ENCODE data around the gene URI1. TPM values are rescaled to one million over a fixed set of nuclear protein-coding genes. Genes with fewer than 3 reads are reported as not detected.

URI1 gene
- polyA plus RNA-seq, 1 of the 3 experiments (the other 2 are of a cell fraction), result 32.4 TPM

DNA sequence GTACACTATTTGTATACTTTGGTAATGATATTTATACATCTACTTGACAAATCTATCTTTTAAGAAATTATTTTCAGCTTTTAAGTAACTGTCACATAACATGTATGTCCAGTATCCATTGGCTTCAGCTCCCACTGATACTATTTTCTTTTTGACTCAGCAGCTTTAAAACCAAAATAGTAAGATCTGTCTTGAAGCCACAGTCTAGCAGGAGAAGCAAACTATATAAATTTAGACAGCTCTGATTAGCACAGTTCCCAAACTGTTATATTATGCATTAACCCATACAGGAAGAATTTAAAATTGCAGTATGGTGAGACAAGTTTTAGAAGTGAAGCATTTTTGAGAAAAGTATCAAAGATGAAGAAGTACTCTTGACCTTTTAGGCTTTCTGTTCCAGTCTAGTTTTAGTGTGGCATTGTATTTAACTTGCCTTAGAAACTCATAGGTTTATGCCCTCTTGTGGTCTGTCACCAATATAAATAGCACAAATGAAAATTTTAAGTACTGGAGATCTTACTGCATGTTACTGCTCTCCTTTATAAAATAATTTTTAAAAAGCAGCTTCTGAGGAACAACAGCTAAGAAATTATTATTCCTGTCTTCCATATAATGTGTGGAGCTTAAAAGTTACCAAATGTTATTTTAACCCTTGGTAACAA lies 24.7 kb downstream of the URI1 start:
- H3K4me3 ChIP-seq (ENCODE audit: low read depth in 2 of 2, low read length in 1 of 2), result no peak overlapping the region
- H3K4me2 ChIP-seq, result peak overlapping the region; percentile 42; the same call in 1 of the 2 replicates
- no peak overlapping the region for H2AFZ ChIP-seq (ENCODE audit: low read depth)
- ChIA-PET CTCF (interaction anchor here (0.7 to 3.1 kb wide), 21 partner anchors 9 to 272 kb away, joined by 3 to 17 read pairs (median 3); partner anchors contain the start of gene URI1), POLR2A (interaction anchor here (1.0 kb wide), 1 partner anchor 25 kb away, joined by 4 read pairs; the partner anchor contains the start of gene URI1)
- peaks cover 81% of the 10 kb centered on the region for H4K20me1 ChIP-seq (ENCODE audit: insufficient read depth)
- H3K9me2 ChIP-seq, result no peaks in the 10 kb centered on the region
- peaks cover 16% of the 10 kb centered on the region for H3F3A ChIP-seq (replicated peaks; ENCODE audit: insufficient read depth)
- no peak overlapping the region for H3K9ac ChIP-seq
- TF ChIP-seq CTCF (IDR thresholded peaks at IDR 0.05) (peak; percentile 59), RAD21 (IDR thresholded peaks at IDR 0.05; ENCODE audit: low read length) (peak; percentile 35; the same call in 1 of the 2 replicates), TAF1 (IDR thresholded peaks at IDR 0.05; ENCODE audit: borderline replicate concordance, low read depth, low read length) (no peak), SMC3 (IDR thresholded peaks at IDR 0.05; ENCODE audit: low read depth, low read length) (peak; percentile 2; the same call in 1 of the 2 replicates)
- H3K27ac ChIP-seq (ENCODE audit: low read depth in 2 of 2, low read length in 1 of 2), result peak overlapping the region; percentile 30 to 69
- H3K79me2 ChIP-seq (ENCODE audit: insufficient read depth), result peaks cover 100% of the 10 kb centered on the region
- no peaks in the 10 kb centered on the region for H3K9me3 ChIP-seq
- no peaks in the 10 kb centered on the region for H3K36me3 ChIP-seq (replicated peaks in 1 of 2; ENCODE audit: control insufficient read depth in 1 of 2, insufficient read depth in 2 of 2, low read length in 1 of 2)
- no peaks in the 10 kb centered on the region for H3K27me3 ChIP-seq (ENCODE audit: insufficient read depth)
- H3K4me1 ChIP-seq (ENCODE audit: control insufficient read depth in 1 of 2, insufficient read depth in 2 of 2, low read depth in 1 of 2, low read length in 1 of 2), result peaks cover 15 to 63% of the 10 kb centered on the region in 2 experiments; a peak in 3 of 4 replicates
- no peak for DNase-seq

DNA sequence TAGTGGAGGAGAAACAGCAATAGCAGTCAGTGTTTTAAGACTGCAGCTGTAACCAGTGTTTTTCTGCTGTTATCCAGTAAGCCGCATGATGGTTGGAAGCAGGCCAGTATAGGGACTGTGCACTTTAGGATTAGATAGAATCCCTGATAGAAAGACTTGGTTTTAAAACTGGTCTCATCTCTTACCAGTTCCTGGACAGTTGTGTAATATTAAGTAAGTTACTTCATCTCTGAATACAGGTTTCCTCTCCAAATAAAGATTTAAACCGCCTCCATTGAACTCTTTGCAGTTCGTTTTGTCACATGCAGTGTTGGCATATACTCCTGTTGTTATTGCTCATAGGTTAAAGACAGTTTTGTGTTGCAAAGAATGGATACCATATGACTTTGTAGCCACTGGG lies 25.6 kb downstream of the URI1 start:
- Histone ChIP-seq H4K20me1 (ENCODE audit: insufficient read depth) (peaks cover 86% of the 10 kb centered on the region), H3K27me3 (ENCODE audit: insufficient read depth) (no peaks in the 10 kb centered on the region), H3K4me3 (ENCODE audit: low read depth in 2 of 2, low read length in 1 of 2) (no peak overlapping the region), H3F3A (replicated peaks; ENCODE audit: insufficient read depth) (peaks cover 16% of the 10 kb centered on the region), H3K9me2 (no peaks in the 10 kb centered on the region), H3K79me2 (ENCODE audit: insufficient read depth) (peaks cover 100% of the 10 kb centered on the region), H3K36me3 (replicated peaks in 1 of 2; ENCODE audit: control insufficient read depth in 1 of 2, insufficient read depth in 2 of 2, low read length in 1 of 2) (no peaks in the 10 kb centered on the region), H3K4me1 (ENCODE audit: control insufficient read depth in 1 of 2, insufficient read depth in 2 of 2, low read depth in 1 of 2, low read length in 1 of 2) (peaks cover 15 to 72% of the 10 kb centered on the region in 2 experiments; a peak in 3 of 4 replicates), H3K4me2 (no peak overlapping the region), H2AFZ (ENCODE audit: low read depth) (no peak overlapping the region), H3K27ac (ENCODE audit: low read depth in 2 of 2, low read length in 1 of 2) (peak overlapping the region; percentile 30 to 69; a peak in 3 of 4 replicates), H3K9me3 (no peaks in the 10 kb centered on the region), H3K9ac (no peak overlapping the region)
- CTCF ChIA-PET, result interaction anchor here (0.9 to 3.1 kb wide), 13 partner anchors 10 to 273 kb away, joined by 3 to 17 read pairs (median 5); no protein-coding TSS in a partner anchor
- no peak for TF ChIP-seq ZBTB33 (IDR thresholded peaks at IDR 0.05; ENCODE audit: borderline replicate concordance, low read depth)
- 0 out of 2 replicates have a peak, but pooled peaks have one; percentile 5 for TF ChIP-seq NFIC (IDR thresholded peaks at IDR 0.05; ENCODE audit: borderline replicate concordance)
- no peak for DNase-seq
- WGBS (ENCODE audit: low lambda C conversion rate), result 58% methylated on average over 3 of the region's 3 CpGs
- POLR2A ChIA-PET, result interaction anchor here (0.5 to 1.0 kb wide), 2 partner anchors 26 to 343 kb away, joined by 4 read pairs; partner anchors contain the start of gene URI1

Data from SK-N-SH (cell line).